ENCODE data around the gene ZNF428. TPM values are rescaled to one million over a fixed set of nuclear protein-coding genes. Genes with fewer than 3 reads are reported as not detected.

ZNF428 gene
- total and polyA plus RNA-seq, 8 donors, result 24.7 to 99.9 (median 80.9) TPM

Other genes with a start within 250 kb of the ZNF428 start
- gene TEX101, start 204.7 kb downstream of the ZNF428 start, total RNA-seq, result not detected
- not detected for gene TEX101, start 204.7 kb downstream of the ZNF428 start, polyA plus RNA-seq (ENCODE audit: insufficient read length in 6 of 6)
- 1 to 10 TPM in 1 of 2 donors, under 1 TPM in 1; 0.73 to 1.1 TPM for gene LYPD3, start 154.0 kb downstream of the ZNF428 start, total RNA-seq
- gene LYPD3, start 154.0 kb downstream of the ZNF428 start, polyA plus RNA-seq (ENCODE audit: insufficient read length in 6 of 6), result 1 to 10 TPM; 1.2 to 2.1 (median 1.2) TPM
- 1 to 10 TPM; 4.5 to 8.3 TPM for gene PHLDB3, start 114.9 kb downstream of the ZNF428 start, total RNA-seq
- 10 to 100 TPM in 3 of 6 donors, 1 to 10 TPM in 3; 7.5 to 13.3 (median 10.1) TPM for gene PHLDB3, start 114.9 kb downstream of the ZNF428 start, polyA plus RNA-seq (ENCODE audit: insufficient read length in 6 of 6)
- 10 to 100 TPM; 37.5 to 39.8 TPM for gene ETHE1, start 92.4 kb downstream of the ZNF428 start, total RNA-seq
- 10 to 100 TPM; 17.1 to 20.5 (median 19.9) TPM for gene ETHE1, start 92.4 kb downstream of the ZNF428 start, polyA plus RNA-seq (ENCODE audit: insufficient read length in 6 of 6)
- gene ZNF575, start 86.4 kb downstream of the ZNF428 start, total RNA-seq, result 1 to 10 TPM; 2.1 to 2.5 TPM
- 1 to 10 TPM; 1.2 to 3.3 (median 2.2) TPM for gene ZNF575, start 86.4 kb downstream of the ZNF428 start, polyA plus RNA-seq (ENCODE audit: insufficient read length in 6 of 6)
- gene XRCC1, start 44.1 kb downstream of the ZNF428 start, total RNA-seq, result 10 to 100 TPM; 25.2 to 30.6 TPM
- gene XRCC1, start 44.1 kb downstream of the ZNF428 start, polyA plus RNA-seq (ENCODE audit: insufficient read length in 6 of 6), result 10 to 100 TPM; 52.8 to 70.0 (median 57.4) TPM
- 1 to 10 TPM; 6.2 to 7.1 TPM for gene PINLYP, start 43.8 kb downstream of the ZNF428 start, total RNA-seq
- 10 to 100 TPM; 15.4 to 21.2 (median 18.2) TPM for gene PINLYP, start 43.8 kb downstream of the ZNF428 start, polyA plus RNA-seq (ENCODE audit: insufficient read length in 6 of 6)
- gene IRGQ, start 23.5 kb downstream of the ZNF428 start, total RNA-seq, result 10 to 100 TPM; 22.0 to 27.6 TPM
- 10 to 100 TPM; 15.1 to 18.5 (median 17.1) TPM for gene IRGQ, start 23.5 kb downstream of the ZNF428 start, polyA plus RNA-seq (ENCODE audit: insufficient read length in 6 of 6)
- 10 to 100 TPM; 11.5 to 14.4 TPM for gene ZNF576, start 23.0 kb downstream of the ZNF428 start, total RNA-seq
- gene ZNF576, start 23.0 kb downstream of the ZNF428 start, polyA plus RNA-seq (ENCODE audit: insufficient read length in 6 of 6), result 10 to 100 TPM in 5 of 6 donors, 1 to 10 TPM in 1; 9.3 to 12.3 (median 10.8) TPM
- under 1 TPM; 0.10 to 0.32 TPM for gene SRRM5, start 7.5 kb downstream of the ZNF428 start, total RNA-seq
- gene SRRM5, start 7.5 kb downstream of the ZNF428 start, polyA plus RNA-seq (ENCODE audit: insufficient read length in 6 of 6), result 1 to 10 TPM; 1.1 to 2.5 (median 2.2) TPM
- 10 to 100 TPM in 1 of 2 donors, 1 to 10 TPM in 1; 4.7 to 12.1 TPM for gene CADM4, start 20.2 kb upstream of the ZNF428 start, total RNA-seq
- gene CADM4, start 20.2 kb upstream of the ZNF428 start, polyA plus RNA-seq (ENCODE audit: insufficient read length in 6 of 6), result 10 to 100 TPM; 17.2 to 24.0 (median 21.2) TPM
- gene PLAUR, start 50.5 kb upstream of the ZNF428 start, total RNA-seq, result 100 to 1,000 TPM in 1 of 2 donors, 10 to 100 TPM in 1; 76.5 to 119 TPM
- 10 to 100 TPM; 13.7 to 22.0 (median 17.8) TPM for gene PLAUR, start 50.5 kb upstream of the ZNF428 start, polyA plus RNA-seq (ENCODE audit: insufficient read length in 6 of 6)
- not detected for gene IRGC, start 96.4 kb upstream of the ZNF428 start, total RNA-seq
- gene IRGC, start 96.4 kb upstream of the ZNF428 start, polyA plus RNA-seq (ENCODE audit: insufficient read length in 6 of 6), result not detected
- gene SMG9, start 135.3 kb upstream of the ZNF428 start, total RNA-seq, result 10 to 100 TPM; 40.9 to 49.6 TPM
- 10 to 100 TPM; 48.5 to 66.2 (median 55.7) TPM for gene SMG9, start 135.3 kb upstream of the ZNF428 start, polyA plus RNA-seq (ENCODE audit: insufficient read length in 6 of 6)
- 10 to 100 TPM in 1 of 2 donors, 1 to 10 TPM in 1; 9.6 to 21.5 TPM for gene KCNN4, start 161.3 kb upstream of the ZNF428 start, total RNA-seq
- gene KCNN4, start 161.3 kb upstream of the ZNF428 start, polyA plus RNA-seq (ENCODE audit: insufficient read length in 6 of 6), result 1 to 10 TPM in 5 of 6 donors, under 1 TPM in 1; 0.67 to 4.3 (median 2.0) TPM
- gene LYPD5, start 182.8 kb upstream of the ZNF428 start, total RNA-seq, result 1 to 10 TPM; 2.2 to 6.3 TPM
- under 1 TPM; 0.20 to 0.80 (median 0.46) TPM for gene LYPD5, start 182.8 kb upstream of the ZNF428 start, polyA plus RNA-seq (ENCODE audit: insufficient read length in 6 of 6)
- gene ZNF283, start 207.7 kb upstream of the ZNF428 start, total RNA-seq, result 10 to 100 TPM in 1 of 2 donors, 1 to 10 TPM in 1; 8.1 to 10.4 TPM
- gene ZNF283, start 207.7 kb upstream of the ZNF428 start, polyA plus RNA-seq (ENCODE audit: insufficient read length in 6 of 6), result 10 to 100 TPM; 19.2 to 26.8 (median 22.6) TPM